CD4-positive, alpha-beta T cell treated with Interleukin-2 at 100 ng/mL for 4 hours (primary cell): Measurements from ENCODE around the gene TAS2R50.

Experiments
- DNase-seq: peaks from one replicate; pipeline ENCODE4 v3.0.0-alpha.2; 2020; ENCODE audit warnings: low spot score

Gene TAS2R50

GRCh38 chr12:10952645-10953044 lies 34.1 kb downstream of the TAS2R50 start:
- no peak for DNase-seq

DNA sequence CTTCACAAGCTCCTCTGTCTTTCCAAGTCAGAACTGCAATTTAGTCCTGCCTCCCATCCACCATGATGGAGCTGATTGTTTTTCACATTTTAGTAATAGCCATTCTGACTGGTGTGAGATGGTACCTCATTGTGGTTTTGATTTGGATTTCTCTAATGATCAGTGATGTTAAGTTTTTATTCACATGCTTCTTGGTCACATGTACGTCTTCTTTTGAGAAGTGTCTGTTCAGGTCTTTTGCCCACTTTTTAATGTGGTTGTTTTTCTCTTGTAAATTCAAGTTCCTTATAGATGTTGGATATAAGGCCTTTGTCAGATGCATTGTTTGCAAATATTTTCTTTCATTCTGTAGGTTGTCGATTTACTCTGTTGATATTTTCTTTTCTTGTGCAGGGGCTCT lies 43.5 kb downstream of the TAS2R50 start:
- no peak for DNase-seq

DNA sequence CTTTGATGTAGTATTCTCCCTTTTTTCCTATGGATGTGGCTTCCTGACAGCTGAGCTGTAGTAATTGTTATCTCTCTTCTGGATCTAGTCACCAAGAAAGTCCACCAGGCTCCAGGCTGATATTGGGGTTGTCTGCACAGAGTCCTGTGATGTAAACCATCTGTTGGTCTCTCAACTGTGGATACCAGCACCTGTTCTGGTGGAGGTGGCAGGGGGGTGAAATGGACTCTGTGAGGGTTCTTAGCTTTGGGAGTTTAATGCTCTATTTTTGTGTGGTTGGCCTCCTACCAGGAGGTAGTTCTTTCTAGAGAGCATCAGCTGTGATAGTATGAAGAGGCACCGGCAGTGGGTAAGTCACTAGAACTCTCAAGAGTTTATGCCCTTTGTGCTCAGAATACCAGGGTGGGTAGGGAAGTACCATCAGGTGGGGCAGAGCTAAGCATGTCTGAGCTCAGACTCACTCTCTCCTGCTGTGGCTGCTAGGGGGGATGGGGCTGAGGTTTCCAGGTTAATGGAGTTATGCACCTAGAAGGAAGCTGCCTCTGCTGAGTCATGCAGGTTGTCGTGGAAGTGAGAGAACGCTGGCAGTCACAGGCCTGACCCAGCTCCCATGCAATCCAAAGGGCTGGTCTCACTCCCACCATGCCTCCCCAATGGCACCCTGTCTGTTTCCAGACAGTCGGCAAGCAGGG lies 44.6 kb downstream of the TAS2R50 start:
- no peak for DNase-seq

DNA sequence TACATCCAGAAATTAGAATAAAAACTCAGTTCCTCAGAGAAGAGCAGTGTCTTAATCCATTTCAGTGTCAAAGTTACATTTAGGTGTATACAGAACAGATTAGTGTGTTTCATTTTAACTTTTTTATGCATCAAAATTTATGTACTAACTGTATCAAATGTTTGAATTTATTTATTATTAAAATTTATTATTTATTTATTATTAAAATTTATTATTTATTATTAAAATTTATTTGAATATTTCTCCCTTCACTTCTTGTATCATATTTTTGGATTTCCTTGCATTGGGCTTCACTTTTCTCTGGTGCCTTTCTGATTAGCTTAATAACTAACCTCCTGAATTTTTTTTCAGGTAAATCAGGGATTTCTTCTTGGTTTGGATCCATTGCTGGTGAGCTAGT lies 45.3 kb downstream of the TAS2R50 start:
- no peak for DNase-seq

DNA sequence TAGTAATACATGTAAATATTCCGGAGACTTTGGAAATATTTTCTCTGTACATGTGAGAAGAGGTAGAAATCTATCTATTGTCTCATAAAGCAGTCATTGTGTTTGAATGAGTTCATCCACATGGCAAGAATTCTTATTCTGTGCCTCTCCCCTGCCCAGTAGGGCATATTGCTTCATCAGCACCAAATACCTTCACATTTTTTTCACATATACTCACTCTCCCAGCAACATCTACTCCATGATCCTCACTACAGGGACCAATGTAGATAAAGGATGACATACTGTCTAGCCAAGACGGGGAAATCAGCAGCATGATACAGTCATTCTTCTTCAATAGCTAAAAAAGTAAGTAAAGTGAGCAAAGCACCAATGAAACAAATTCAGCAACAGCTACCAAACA lies 46.3 kb downstream of the TAS2R50 start:
- no peak for DNase-seq

DNA sequence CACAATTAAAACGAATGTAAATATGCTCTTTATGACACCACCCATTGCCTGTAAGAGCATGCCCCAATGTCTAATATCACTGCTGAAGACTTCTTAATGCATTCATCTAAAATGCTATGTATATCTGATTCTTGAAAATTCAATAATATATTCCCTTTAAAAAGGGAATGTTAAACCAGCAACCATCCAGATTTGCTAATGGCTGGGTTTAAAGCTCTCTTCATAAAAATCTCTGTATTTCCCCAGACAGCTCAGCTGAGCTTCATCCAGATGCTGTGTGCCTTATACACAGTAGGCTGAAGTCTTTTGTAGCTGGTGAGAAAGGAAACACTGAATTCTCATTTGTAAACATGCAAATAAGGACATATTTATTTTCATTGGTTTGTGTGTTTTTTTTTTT lies 47.5 kb downstream of the TAS2R50 start, which contains the start of gene TAS2R14:
TSS of gene TAS2R14 (minus strand) at position 101 of the 400 bp plus-strand sequence. CDS start at position 45, 56 bp downstream.
- no peak for DNase-seq

DNA sequence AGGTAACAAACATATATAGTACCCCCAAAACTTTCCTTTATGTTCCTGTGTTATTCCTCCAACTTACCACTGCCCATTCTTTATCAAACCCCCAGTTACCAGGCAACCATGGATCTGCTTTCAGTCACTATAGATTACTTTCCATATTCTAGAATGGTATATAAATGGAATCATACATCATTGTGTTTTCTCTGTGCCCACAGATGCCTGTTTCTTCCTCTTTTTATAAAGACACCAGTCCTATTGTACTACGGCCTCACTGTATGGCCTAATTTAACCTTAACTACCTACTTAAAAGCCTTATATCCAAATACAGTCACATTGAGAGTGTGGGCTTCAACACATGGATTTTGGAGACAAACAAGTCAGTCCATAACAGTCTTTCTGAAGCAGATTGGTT lies 50.2 kb downstream of the TAS2R50 start:
- no peak for DNase-seq
